IMR-90 (cell line): ENCODE data around the gene FCN1. TPM values are rescaled to one million over a fixed set of nuclear protein-coding genes. Genes with fewer than 3 reads are reported as not detected.

Experiments
- ATAC-seq: fragments of 200-7000 bp; cut with Tn5 transposase; 2 replicates; pipeline ENCODE4 v1.9.1; 2020; ENCODE audit warnings: low read depth, mild to moderate bottlenecking, moderate library complexity
- BruUV-seq: library from RNA; stranded (reverse); fragments of 400-500 nt; replicated peaks from 2 replicates; lab custom pipeline; 2021; lab: Mats Ljungman, UMichigan
- CTCF ChIA-PET: fragments of 300-600 bp; formaldehyde crosslinking; extraction: SDS; loops from one replicate; lab custom pipeline; 2021; ENCODE audit warnings: antibody characterized with exemption; lab: Yijun Ruan, JAX
- POLR2A ChIA-PET: fragments of 300-600 bp; sonication (Branson Sonifier 250); formaldehyde crosslinking; loops from one replicate; lab custom pipeline; 2022; ENCODE audit warnings: antibody characterized with exemption; ENCODE audit not compliant: unreplicated experiment; lab: Charles Lee
- DNase-seq: peaks from one replicate; pipeline ENCODE4 v3.0.0; 2013
- H2AFZ ChIP-seq: replicated peaks from 2 replicates; pipeline ENCODE3; 2013; ENCODE audit warnings: low read length, mild to moderate bottlenecking; ENCODE audit not compliant: poor library complexity
- H2AK5ac ChIP-seq: 2 replicates; pipeline ENCODE4 v1.6.1; 2013; ENCODE audit warnings: low read depth, low read length, inconsistent platforms
- H2AK9ac ChIP-seq: replicated peaks from 2 replicates; pipeline ENCODE3; 2013; ENCODE audit warnings: mild to moderate bottlenecking, low read depth, low read length, moderate library complexity; ENCODE audit not compliant: poor library complexity
- H2BK120ac ChIP-seq: 2 replicates; pipeline ENCODE4 v1.6.1; 2013; ENCODE audit warnings: low read depth, low read length, inconsistent platforms
- H2BK15ac ChIP-seq: 3 replicates; pipeline ENCODE4 v1.6.1; 2013; ENCODE audit warnings: low read depth, low read length, inconsistent platforms
- H2BK20ac ChIP-seq: 2 replicates; pipeline ENCODE4 v1.6.1; 2013; ENCODE audit warnings: low read depth, mild to moderate bottlenecking, inconsistent platforms, low read length, moderate library complexity
- H2BK5ac ChIP-seq: 2 replicates; pipeline ENCODE4 v1.6.1; 2013; ENCODE audit warnings: mild to moderate bottlenecking, low read depth, low read length, inconsistent platforms; ENCODE audit not compliant: poor library complexity, severe bottlenecking
- H3K14ac ChIP-seq: replicated peaks from 2 replicates; pipeline ENCODE4 v1.6.1; 2013; ENCODE audit warnings: low read depth, low read length, inconsistent platforms
- H3K18ac ChIP-seq: 2 replicates; pipeline ENCODE4 v1.6.1; 2013; ENCODE audit warnings: low read depth, low read length, control low read depth
- H3K23ac ChIP-seq: 2 replicates; pipeline ENCODE4 v1.6.1; 2013; ENCODE audit warnings: low read depth, low read length, inconsistent platforms
- H3K27ac ChIP-seq: 2 replicates; pipeline ENCODE4 v1.5.1; 2013; ENCODE audit warnings: mild to moderate bottlenecking, control low read depth, low read length; ENCODE audit not compliant: insufficient read depth
- H3K27me3 ChIP-seq: 2 replicates; pipeline ENCODE4 v1.6.1; 2013; ENCODE audit warnings: low read length; ENCODE audit not compliant: control insufficient read depth, insufficient read depth
- H3K36me3 ChIP-seq: 2 replicates; pipeline ENCODE4 v1.6.1; 2013; ENCODE audit warnings: low read length, mixed read lengths; ENCODE audit not compliant: control insufficient read depth, insufficient read depth
- H3K4ac ChIP-seq: 2 replicates; pipeline ENCODE4 v1.6.1; 2013; ENCODE audit warnings: low read depth, low read length, inconsistent platforms
- H3K4me1 ChIP-seq: 2 replicates; pipeline ENCODE4 v1.6.1; 2013; ENCODE audit warnings: low read length, mixed read lengths; ENCODE audit not compliant: control insufficient read depth, insufficient read depth
- H3K4me2 ChIP-seq: 2 replicates; pipeline ENCODE4 v1.6.1; 2013; ENCODE audit warnings: low read depth, mild to moderate bottlenecking, control low read depth, low read length, moderate library complexity
- H3K4me3 ChIP-seq: 2 replicates; pipeline ENCODE4 v1.5.1; 2013; ENCODE audit warnings: low read depth, mild to moderate bottlenecking, control low read depth, low read length, moderate library complexity; ENCODE audit not compliant: insufficient read depth
- H3K56ac ChIP-seq: 2 replicates; pipeline ENCODE4 v1.6.1; 2013; ENCODE audit warnings: low read length, inconsistent platforms; ENCODE audit not compliant: insufficient read depth; ENCODE audit errors: extremely low read depth
- H3K79me1 ChIP-seq, 2 experiments: 2 replicates each; pipeline ENCODE4 v1.6.1; 2013; ENCODE audit warnings: low read length in 2 of 2, inconsistent platforms in 1 of 2, low read depth in 1 of 2
- H3K9ac ChIP-seq: 2 replicates; pipeline ENCODE4 v1.6.1; 2013; ENCODE audit warnings: low read depth, low read length, control low read depth
- H3K9me1 ChIP-seq: 2 replicates; pipeline ENCODE4 v1.6.1; 2013; ENCODE audit warnings: low read length, inconsistent platforms; ENCODE audit not compliant: insufficient read depth
- H3K9me3 ChIP-seq: 2 replicates; pipeline ENCODE4 v1.6.1; 2013; ENCODE audit warnings: low read length; ENCODE audit not compliant: control insufficient read depth, insufficient read depth
- H4K20me1 ChIP-seq: 2 replicates; pipeline ENCODE4 v1.6.1; 2013; ENCODE audit warnings: low read length, inconsistent platforms; ENCODE audit not compliant: insufficient read depth
- H4K5ac ChIP-seq: 2 replicates; pipeline ENCODE4 v1.6.1; 2013; ENCODE audit warnings: mild to moderate bottlenecking, low read depth, low read length, control low read depth
- H4K8ac ChIP-seq, 2 experiments: 2 replicates each; pipeline ENCODE4 v1.6.1; 2013; ENCODE audit warnings: low read depth in 2 of 2, low read length in 2 of 2, control low read depth in 1 of 2, inconsistent platforms in 1 of 2
- H4K91ac ChIP-seq: 2 replicates; pipeline ENCODE4 v1.6.1; 2013; ENCODE audit warnings: low read depth, low read length, inconsistent platforms; ENCODE audit not compliant: insufficient read depth
- BHLHE40 ChIP-seq: fragments of 150-350 bp; IDR thresholded peaks from 2 replicates; pipeline ENCODE4 v1.6.1; 2016; ENCODE audit warnings: mild to moderate bottlenecking, low read depth, low read length
- FOS ChIP-seq: fragments of 150-350 bp; IDR thresholded peaks from 2 replicates; pipeline ENCODE4 v1.6.1; 2016; ENCODE audit warnings: low read depth, low read length
- MAFK ChIP-seq: IDR thresholded peaks from 2 replicates; pipeline ENCODE4 v1.6.1; 2012; ENCODE audit warnings: low read depth, low read length, improper control_type of control experiment
- MAZ ChIP-seq: IDR thresholded peaks from 2 replicates; pipeline ENCODE4 v1.6.1; 2012; ENCODE audit warnings: low read depth, mild to moderate bottlenecking, low read length, improper control_type of control experiment, moderate library complexity, borderline replicate concordance
- MXI1 ChIP-seq: IDR thresholded peaks from 2 replicates; pipeline ENCODE4 v1.6.1; 2012; ENCODE audit warnings: low read depth, mild to moderate bottlenecking, low read length, moderate library complexity, borderline replicate concordance
- NFE2L2 ChIP-seq: fragments of 150-350 bp; IDR thresholded peaks from 2 replicates; pipeline ENCODE4 v1.6.1; 2016; ENCODE audit warnings: low read depth, mild to moderate bottlenecking, low read length
- POLR2A ChIP-seq: IDR thresholded peaks from 2 replicates; pipeline ENCODE4 v1.6.1; 2012; ENCODE audit warnings: mild to moderate bottlenecking, low read depth, low read length
- RAD21 ChIP-seq: IDR thresholded peaks from 2 replicates; pipeline ENCODE4 v1.6.1; 2012; ENCODE audit warnings: low read length, improper control_type of control experiment
- RCOR1 ChIP-seq: IDR thresholded peaks from 2 replicates; pipeline ENCODE4 v1.6.1; 2012; ENCODE audit warnings: mild to moderate bottlenecking, low read length, improper control_type of control experiment; ENCODE audit not compliant: insufficient replicate concordance
- RFX5 ChIP-seq: IDR thresholded peaks from 2 replicates; pipeline ENCODE4 v1.8.0; 2012; ENCODE audit warnings: low read depth, mild to moderate bottlenecking, low read length, moderate library complexity
- SMC3 ChIP-seq: fragments of 150-350 bp; IDR thresholded peaks from 2 replicates; pipeline ENCODE4 v1.6.1; 2016; ENCODE audit warnings: low read depth, mild to moderate bottlenecking, antibody characterized with exemption, low read length, moderate library complexity
- WGBS, 2 experiments: methylation state at CpG; one replicate each; pipeline versions ENCODE4 v1.1.5 to v1.1.7; 2013; ENCODE audit warnings: missing lambda C conversion rate in 2 of 2; ENCODE audit not compliant: insufficient read length in 1 of 2; ENCODE audit errors: extremely low coverage in 2 of 2; 5-methylcytosine and 5-hydroxymethylcytosine counted together
- dilution Hi-C: fragments of 300-500 bp; cut with HindIII; formaldehyde crosslinking; loops from one replicate; pipeline ENCODE4 v1.14.3; 2018; ENCODE audit warnings: low sequenced_read_pairs; ENCODE audit not compliant: unreplicated experiment
- in situ Hi-C: fragments of 300-500 bp; cut with MboI; formaldehyde crosslinking; loops from 3 replicates; pipeline ENCODE4 v1.14.3; 2019; ENCODE audit warnings: low sequenced_read_pairs, inconsistent platforms, mixed read lengths
- intact Hi-C: fragments of 100-400 bp; cut with micrococcal nuclease; formaldehyde crosslinking; loops from 2 replicates; pipeline ENCODE4 v1.10.0; 2022
- polyA plus RNA-seq, 3 experiments: library from polyadenylated mRNA; depleted of rRNA; stranded (reverse); fragments of >200 nt; gene quantifications; 2 replicates each; pipeline ENCODE4 v1.2.3, GENCODE V29; 2012; ENCODE audit warnings: low replicate concordance in 1 of 3
- total RNA-seq: library from RNA; depleted of rRNA; stranded (reverse); fragments of >200 nt; gene quantifications from 2 replicates; pipeline ENCODE4 v1.2.3, GENCODE V29; 2012
- TF ChIP-seq, protein P1 (sequence below): conservative IDR thresholded peaks from 2 replicates; pipeline ENCODE4 v1.5.1; 2012; ENCODE audit warnings: mild to moderate bottlenecking, low read depth, low read length, improper control_type of control experiment
- TF ChIP-seq, protein P2 (sequence below): fragments of 150-350 bp; IDR thresholded peaks from 2 replicates; pipeline ENCODE4 v1.6.1; 2016; ENCODE audit warnings: low read depth, mild to moderate bottlenecking, low read length, moderate library complexity, borderline replicate concordance
- TF ChIP-seq, protein P3 (sequence below): fragments of 150-350 bp; IDR thresholded peaks from 2 replicates; pipeline ENCODE4 v1.6.1; 2017; ENCODE audit warnings: mild to moderate bottlenecking, antibody characterized with exemption, low read length, low read depth

FCN1 gene
- total and polyA plus RNA-seq, 2 of the 4 experiments (the other 2 are of a cell fraction) = not detected

DNA sequence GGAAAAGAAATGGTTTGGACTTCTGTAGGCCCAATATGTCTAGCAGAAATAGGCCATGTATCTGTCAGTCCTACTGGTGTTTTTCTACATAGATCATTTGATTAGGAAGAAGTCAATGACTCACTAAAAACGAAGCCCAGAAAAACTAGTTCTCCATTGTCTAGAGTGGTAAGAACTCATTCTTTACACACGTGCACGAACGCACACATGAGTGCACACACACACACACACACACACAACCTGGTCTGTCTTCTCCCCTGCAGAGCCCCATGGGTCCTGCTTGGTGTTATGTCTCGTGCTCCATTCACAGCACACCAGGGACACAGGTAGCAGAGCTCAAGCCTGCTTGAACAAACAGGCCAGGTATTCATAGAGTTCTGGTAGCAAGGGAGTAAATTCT is 14.9 kb upstream of the FCN1 start:
- Histone ChIP-seq H4K8ac (no peak overlapping the region), H4K5ac (no peak overlapping the region), H3K18ac (no peak overlapping the region), H3K9me1 (no peaks in the 10 kb centered on the region), H3K4me3 (no peak overlapping the region), H3K4ac (no peak overlapping the region), H3K56ac (no peak overlapping the region), H2AK9ac (no peak overlapping the region), H3K4me1 (no peaks in the 10 kb centered on the region), H2BK120ac (no peak overlapping the region), H2BK5ac (no peak overlapping the region), H4K91ac (no peak overlapping the region), H3K9ac (no peak overlapping the region), H3K27ac (no peak overlapping the region), H4K20me1 (no peaks in the 10 kb centered on the region), H3K79me1 (no peaks in the 10 kb centered on the region), H2BK20ac (no peak overlapping the region), H3K4me2 (no peak overlapping the region), H3K9me3 (no peaks in the 10 kb centered on the region), H2AK5ac (no peak overlapping the region), H3K14ac (no peak overlapping the region), H2BK15ac (no peak overlapping the region), H3K36me3 (no peaks in the 10 kb centered on the region), H3K27me3 (peaks cover 55% of the 10 kb centered on the region), H3K23ac (no peak overlapping the region), H2AFZ (no peak overlapping the region)
- BruUV-seq = no TSS peak
- TF ChIP-seq FOS (no peak), BHLHE40 (no peak), SMC3 (no peak), MXI1 (no peak), NFE2L2 (no peak), RCOR1 (no peak), RFX5 (no peak), MAFK (no peak), MAZ (no peak), RAD21 (no peak), POLR2A (no peak)
- TF ChIP-seq, protein P1, sequence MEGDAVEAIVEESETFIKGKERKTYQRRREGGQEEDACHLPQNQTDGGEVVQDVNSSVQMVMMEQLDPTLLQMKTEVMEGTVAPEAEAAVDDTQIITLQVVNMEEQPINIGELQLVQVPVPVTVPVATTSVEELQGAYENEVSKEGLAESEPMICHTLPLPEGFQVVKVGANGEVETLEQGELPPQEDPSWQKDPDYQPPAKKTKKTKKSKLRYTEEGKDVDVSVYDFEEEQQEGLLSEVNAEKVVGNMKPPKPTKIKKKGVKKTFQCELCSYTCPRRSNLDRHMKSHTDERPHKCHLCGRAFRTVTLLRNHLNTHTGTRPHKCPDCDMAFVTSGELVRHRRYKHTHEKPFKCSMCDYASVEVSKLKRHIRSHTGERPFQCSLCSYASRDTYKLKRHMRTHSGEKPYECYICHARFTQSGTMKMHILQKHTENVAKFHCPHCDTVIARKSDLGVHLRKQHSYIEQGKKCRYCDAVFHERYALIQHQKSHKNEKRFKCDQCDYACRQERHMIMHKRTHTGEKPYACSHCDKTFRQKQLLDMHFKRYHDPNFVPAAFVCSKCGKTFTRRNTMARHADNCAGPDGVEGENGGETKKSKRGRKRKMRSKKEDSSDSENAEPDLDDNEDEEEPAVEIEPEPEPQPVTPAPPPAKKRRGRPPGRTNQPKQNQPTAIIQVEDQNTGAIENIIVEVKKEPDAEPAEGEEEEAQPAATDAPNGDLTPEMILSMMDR = no peak
- TF ChIP-seq, protein P2, sequence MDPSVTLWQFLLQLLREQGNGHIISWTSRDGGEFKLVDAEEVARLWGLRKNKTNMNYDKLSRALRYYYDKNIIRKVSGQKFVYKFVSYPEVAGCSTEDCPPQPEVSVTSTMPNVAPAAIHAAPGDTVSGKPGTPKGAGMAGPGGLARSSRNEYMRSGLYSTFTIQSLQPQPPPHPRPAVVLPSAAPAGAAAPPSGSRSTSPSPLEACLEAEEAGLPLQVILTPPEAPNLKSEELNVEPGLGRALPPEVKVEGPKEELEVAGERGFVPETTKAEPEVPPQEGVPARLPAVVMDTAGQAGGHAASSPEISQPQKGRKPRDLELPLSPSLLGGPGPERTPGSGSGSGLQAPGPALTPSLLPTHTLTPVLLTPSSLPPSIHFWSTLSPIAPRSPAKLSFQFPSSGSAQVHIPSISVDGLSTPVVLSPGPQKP = no peak
- TF ChIP-seq, protein P3, sequence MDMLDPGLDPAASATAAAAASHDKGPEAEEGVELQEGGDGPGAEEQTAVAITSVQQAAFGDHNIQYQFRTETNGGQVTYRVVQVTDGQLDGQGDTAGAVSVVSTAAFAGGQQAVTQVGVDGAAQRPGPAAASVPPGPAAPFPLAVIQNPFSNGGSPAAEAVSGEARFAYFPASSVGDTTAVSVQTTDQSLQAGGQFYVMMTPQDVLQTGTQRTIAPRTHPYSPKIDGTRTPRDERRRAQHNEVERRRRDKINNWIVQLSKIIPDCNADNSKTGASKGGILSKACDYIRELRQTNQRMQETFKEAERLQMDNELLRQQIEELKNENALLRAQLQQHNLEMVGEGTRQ = no peak
- WGBS, 2 experiments = no CpG with 5 or more reads among the region's 5 CpGs
- CTCF ChIA-PET = interaction anchor here (0.5 kb wide), 1 partner anchor 53 kb away, joined by 3 read pairs; no protein-coding TSS in a partner anchor
- no peak for ATAC-seq
- in situ Hi-C loops = no loop called here
- intact Hi-C loops = no loop called here
- POLR2A ChIA-PET = no interaction called here
- no peak for DNase-seq
- dilution Hi-C loops = no loop called here
